ENCODE results near the gene SGSM2. TPM values are rescaled to one million over a fixed set of nuclear protein-coding genes. Genes with fewer than 3 reads are reported as not detected.

The SGSM2 gene
- total RNA-seq, 1 donor from 2014 or later: 13.4 TPM

DNA sequence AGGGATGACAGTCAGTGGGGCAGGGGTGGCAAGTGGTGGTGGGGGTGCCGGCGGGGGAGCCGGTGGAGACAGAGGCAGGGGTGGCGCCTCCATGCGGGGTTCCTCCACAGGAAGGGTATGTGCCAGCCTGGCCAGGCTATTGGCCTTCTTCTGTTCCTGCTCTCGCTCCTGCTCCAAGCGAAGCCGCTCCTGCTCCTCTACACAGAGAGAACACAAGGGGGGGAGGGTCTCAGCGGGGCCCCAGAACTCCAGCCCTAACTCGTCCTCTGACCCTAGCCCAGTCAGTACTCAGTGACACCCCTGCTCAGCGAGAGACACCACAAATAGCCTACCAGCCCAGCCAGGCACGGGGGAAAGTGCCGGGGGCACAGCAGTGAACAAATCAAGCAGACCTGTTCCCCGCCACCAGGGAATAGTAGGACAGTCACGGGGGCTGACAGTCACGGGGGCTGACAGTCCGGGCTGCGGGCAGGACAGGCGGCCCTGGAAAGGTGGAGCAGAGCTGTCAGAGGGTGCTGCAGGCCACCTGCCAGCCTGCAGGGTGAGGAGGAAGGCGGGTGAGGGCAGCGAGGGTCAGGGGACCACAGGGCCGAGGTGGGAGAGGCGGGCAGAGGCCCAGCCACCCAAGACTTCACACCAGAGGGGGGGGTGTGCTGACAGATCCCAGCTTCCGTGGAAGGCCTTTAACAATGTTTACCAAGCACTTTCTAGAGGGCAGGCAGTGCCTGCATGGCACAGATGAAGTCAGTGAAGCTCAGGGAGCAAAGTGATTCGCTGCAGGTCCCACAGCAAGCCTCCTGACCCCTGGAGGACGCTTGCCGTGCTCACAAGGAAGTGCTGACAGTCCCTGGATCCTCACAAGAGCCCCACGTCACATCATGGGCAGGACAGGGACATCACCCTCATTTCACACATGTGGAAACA, 58.2 kb downstream of the SGSM2 start:
- Histone ChIP-seq H3K36me3 (ENCODE audit: control insufficient read depth, insufficient read depth, low read length) (peaks cover 8% of the 10 kb centered on the region), H3K4me3 (ENCODE audit: low read depth, low read length) (no peak overlapping the region), H3K27me3 (ENCODE audit: control insufficient read depth, insufficient read depth, low read length) (no peaks in the 10 kb centered on the region)
- TF ChIP-seq CTCF (IDR thresholded peaks at IDR 0.05; ENCODE audit: insufficient read depth, low read length, severe bottlenecking): peak; percentile 24
- DNase-seq (ENCODE audit: low read depth) (peak; percentile 21), FAIRE-seq (no peak)

GRCh38 chr17:2396192-2396567, 58.9 kb downstream of the SGSM2 start:
- DNase-seq (ENCODE audit: low read depth) (no peak), FAIRE-seq (no peak)
- Histone ChIP-seq H3K36me3 (ENCODE audit: control insufficient read depth, insufficient read depth, low read length) (peaks cover 7% of the 10 kb centered on the region), H3K4me3 (ENCODE audit: low read depth, low read length) (no peak overlapping the region), H3K27me3 (ENCODE audit: control insufficient read depth, insufficient read depth, low read length) (no peaks in the 10 kb centered on the region)
- no peak for TF ChIP-seq CTCF (IDR thresholded peaks at IDR 0.05; ENCODE audit: insufficient read depth, low read length, severe bottlenecking)

DNA sequence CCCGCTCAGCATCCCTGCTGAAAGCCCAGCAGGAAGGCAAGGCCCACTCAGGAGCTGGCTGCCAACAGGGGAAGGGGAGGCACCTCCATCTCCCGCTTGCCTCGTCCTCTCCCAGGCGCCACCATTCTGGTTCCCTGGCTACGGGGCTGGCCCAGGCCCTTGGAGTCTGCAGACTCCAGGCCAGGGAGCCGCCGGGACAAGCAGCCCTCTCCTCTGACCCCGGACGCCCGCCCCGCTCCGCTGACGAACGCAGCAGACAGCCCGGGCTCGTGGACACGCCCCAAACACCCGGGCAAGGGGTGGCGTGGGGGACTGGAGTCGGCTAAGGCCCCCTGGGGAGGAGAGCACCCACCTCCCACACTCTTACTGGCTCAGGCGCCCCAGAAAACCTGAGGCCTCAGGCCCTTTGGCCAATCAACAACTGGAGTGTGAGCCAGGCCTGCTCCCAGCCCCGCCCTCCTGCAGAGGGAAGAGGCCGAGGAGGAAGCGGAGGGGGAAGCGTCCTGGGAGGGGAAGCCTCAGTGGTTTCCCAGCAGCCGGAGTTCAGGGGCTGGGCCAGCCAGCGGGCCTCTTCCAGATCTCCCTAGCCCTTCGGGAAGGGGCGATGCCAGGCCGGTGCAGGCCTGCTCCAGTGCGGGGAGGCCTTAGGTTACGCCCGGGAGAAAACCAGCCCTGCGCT, 59.4 kb downstream of the SGSM2 start:
- FAIRE-seq (no peak), DNase-seq (ENCODE audit: low read depth) (peak; percentile 87)

DNA sequence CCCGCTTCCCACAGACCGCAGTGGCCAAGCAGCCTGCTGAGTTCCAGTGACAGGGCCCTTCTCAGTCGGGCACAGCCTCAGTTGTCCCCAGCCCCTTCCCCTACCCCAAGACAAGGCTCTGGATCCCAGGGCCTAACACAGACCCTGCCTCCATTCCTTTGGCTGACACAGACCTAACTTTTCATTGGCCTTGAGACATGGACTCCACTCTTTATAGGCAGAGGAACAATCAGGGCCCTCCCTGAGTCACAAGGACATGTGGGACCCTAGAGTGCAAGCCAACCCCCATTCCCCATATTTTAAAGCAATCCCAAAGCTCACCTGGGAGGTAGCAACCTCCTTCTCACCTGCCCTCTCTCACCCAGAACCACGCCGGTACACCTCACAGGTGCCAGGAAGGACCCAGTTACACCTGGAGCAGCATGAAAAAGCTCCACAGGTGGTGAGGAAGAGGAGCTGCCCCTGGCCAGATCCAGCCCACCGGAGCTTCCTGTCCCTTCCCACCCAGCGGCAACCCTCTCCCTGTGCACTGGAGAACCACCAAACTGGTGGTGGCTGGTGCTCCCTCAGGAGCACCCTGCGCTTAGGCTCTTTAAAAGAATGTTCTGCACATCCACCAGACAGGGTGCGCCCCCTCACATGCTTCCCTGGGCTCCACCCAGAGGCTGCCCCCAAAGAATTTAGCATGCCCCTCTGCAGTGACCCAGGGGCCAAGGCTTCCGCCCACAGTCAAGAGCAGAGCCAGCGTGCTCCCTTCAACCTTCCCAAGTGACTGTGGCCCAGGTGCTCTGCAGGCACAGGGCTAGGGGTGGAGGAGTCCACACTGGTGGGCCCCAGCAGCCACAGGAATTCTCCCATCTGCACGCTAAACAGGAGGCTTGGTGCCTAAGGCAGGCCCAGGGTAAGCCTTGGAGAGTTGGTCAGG, 60.2 kb downstream of the SGSM2 start:
- no peaks in the 10 kb centered on the region for H3K27me3 ChIP-seq (ENCODE audit: control insufficient read depth, insufficient read depth, low read length)
- FAIRE-seq (no peak), DNase-seq (ENCODE audit: low read depth) (no peak)
- peak overlapping the region; percentile 11 for H3K4me3 ChIP-seq (ENCODE audit: low read depth, low read length)
- no peak for TF ChIP-seq CTCF (IDR thresholded peaks at IDR 0.05; ENCODE audit: insufficient read depth, low read length, severe bottlenecking)
- peaks cover 2% of the 10 kb centered on the region for H3K36me3 ChIP-seq (ENCODE audit: control insufficient read depth, insufficient read depth, low read length)

More for the DNA sequence above, 59.4 kb downstream of the SGSM2 start:
- H3K36me3 ChIP-seq (ENCODE audit: control insufficient read depth, insufficient read depth, low read length): peaks cover 3% of the 10 kb centered on the region
- H3K4me3 ChIP-seq (ENCODE audit: low read depth, low read length): peak overlapping the region; percentile 11
- no peak for TF ChIP-seq CTCF (IDR thresholded peaks at IDR 0.05; ENCODE audit: insufficient read depth, low read length, severe bottlenecking)
- no peaks in the 10 kb centered on the region for H3K27me3 ChIP-seq (ENCODE audit: control insufficient read depth, insufficient read depth, low read length)

- Histone ChIP-seq H3K27me3 (ENCODE audit: control insufficient read depth, insufficient read depth, low read length) (no peaks in the 10 kb centered on the region), H3K4me3 (ENCODE audit: low read depth, low read length) (no peak overlapping the region), H3K36me3 (ENCODE audit: control insufficient read depth, insufficient read depth, low read length) (peaks cover 2% of the 10 kb centered on the region)
- FAIRE-seq (no peak), DNase-seq (ENCODE audit: low read depth) (no peak)
- no peak for TF ChIP-seq CTCF (IDR thresholded peaks at IDR 0.05; ENCODE audit: insufficient read depth, low read length, severe bottlenecking)
These were observed 60.9 kb downstream of the SGSM2 start for GRCh38 chr17:2398182-2398581.

Data from bronchial epithelial cell (primary cell).